NCI-H2196 treated with DMSO at 0.1 percent for 48 hours (cell line): ENCODE data around the gene C5orf24.

ENCODE experiments used
- DNase-seq: peaks from one replicate; lab custom pipeline; 2025; ENCODE audit not compliant: unreplicated experiment; lab: John Stamatoyannopoulos, UW

Gene C5orf24

GRCh38 chr5:134905246-134905996 lies 59.7 kb downstream of the C5orf24 start:
- DNase-seq = peak; percentile 72

DNA sequence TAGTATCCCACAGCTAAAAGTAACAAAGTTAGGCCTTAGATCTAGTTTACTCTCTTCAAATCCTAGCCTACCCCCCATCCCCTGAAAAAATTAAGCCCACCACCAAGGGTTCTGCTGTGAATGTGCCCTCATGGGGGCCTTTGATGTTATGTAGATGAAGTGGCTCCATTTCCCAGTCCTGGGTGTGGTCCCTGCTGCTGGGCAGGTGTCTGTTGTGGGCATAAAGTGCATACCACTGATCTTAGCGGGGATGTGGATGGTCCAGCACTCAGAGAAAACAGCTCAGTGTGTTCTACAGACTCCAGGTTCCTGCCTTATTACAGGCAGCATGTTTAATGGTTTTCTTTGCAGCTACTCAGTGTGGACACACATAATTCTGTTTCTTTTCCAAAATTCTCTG lies 61.0 kb downstream of the C5orf24 start:
- DNase-seq = no peak
